GM21526 (cell line): ENCODE data around the gene GALNT7.
"Not testable (repeated sequence)": the region's sequence is repeated elsewhere in the genome, so short reads cannot be mapped to it uniquely, and the experiment has no call there.

Experiments used
- ATAC-seq: cut with Tn5 transposase; IDR thresholded peaks from one replicate; pipeline ENCODE4 v1.9.1; 2021; ENCODE audit warnings: moderate library complexity; ENCODE audit not compliant: unreplicated experiment, low FRiP score

The GALNT7 gene

GRCh38 chr4:173161311-173161710 is 7.3 kb upstream of the GALNT7 start:
- ATAC-seq, result no peak

- ATAC-seq, result no peak
Observed at GRCh38 chr4:173165706-173166105, 2.9 kb upstream of the GALNT7 start.

- no peak for ATAC-seq
Observed at GRCh38 chr4:173166491-173166890, 2.1 kb upstream of the GALNT7 start.

GRCh38 chr4:173167758-173168395 is 734 bp upstream of the GALNT7 start:
- peak; percentile 20 for ATAC-seq

GRCh38 chr4:173169178-173169427 is 492 bp downstream of the GALNT7 start:
- ATAC-seq, result no peak

GRCh38 chr4:173169428-173170181 is 994 bp downstream of the GALNT7 start:
- ATAC-seq, result peak; percentile 64

GRCh38 chr4:173170182-173170778 is 1.7 kb downstream of the GALNT7 start:
- no peak for ATAC-seq

- ATAC-seq, result no peak
Observed at GRCh38 chr4:173171098-173171497, 2.5 kb downstream of the GALNT7 start.

GRCh38 chr4:173171987-173172386 is 3.4 kb downstream of the GALNT7 start:
- ATAC-seq, result no peak

- ATAC-seq, result no peak
Observed at GRCh38 chr4:173174184-173174583, 5.6 kb downstream of the GALNT7 start.

GRCh38 chr4:173174594-173175012 is 6.0 kb downstream of the GALNT7 start:
- ATAC-seq, result no peak

- ATAC-seq, result no peak
Observed at GRCh38 chr4:173176010-173176409, 7.4 kb downstream of the GALNT7 start.

- no peak for ATAC-seq
Observed at GRCh38 chr4:173177232-173177631, 8.6 kb downstream of the GALNT7 start.

- ATAC-seq, result no peak
Observed at GRCh38 chr4:173178144-173178543, 9.5 kb downstream of the GALNT7 start.

- peak; percentile 44 for ATAC-seq
Observed at GRCh38 chr4:173181848-173182247, 13.2 kb downstream of the GALNT7 start.

GRCh38 chr4:173182403-173182802 is 13.8 kb downstream of the GALNT7 start:
- no peak for ATAC-seq

GRCh38 chr4:173183659-173184247 is 15.1 kb downstream of the GALNT7 start:
- not testable (repeated sequence) for ATAC-seq

GRCh38 chr4:173185847-173186510 is 17.4 kb downstream of the GALNT7 start:
- ATAC-seq, result no peak

- ATAC-seq, result no peak
Observed at GRCh38 chr4:173187732-173188131, 19.1 kb downstream of the GALNT7 start.

- no peak for ATAC-seq
Observed at GRCh38 chr4:173188648-173189047, 20.0 kb downstream of the GALNT7 start.

GRCh38 chr4:173189117-173189693 is 20.6 kb downstream of the GALNT7 start:
- ATAC-seq, result no peak
